Measurements from ENCODE around the gene RAB22A. TPM values are rescaled to one million over a fixed set of nuclear protein-coding genes. Genes with fewer than 3 reads are reported as not detected.
"Not testable (repeated sequence)": the region's sequence is repeated elsewhere in the genome, so short reads cannot be mapped to it uniquely, and the experiment has no call there.

The RAB22A gene
- total RNA-seq, 1 experiment from 2014 or later: 9.9 TPM

- Histone ChIP-seq H3K27ac (ENCODE audit: low read depth, low read length) (no peak overlapping the region), H3K4me1 (ENCODE audit: control insufficient read depth in 1 of 2, insufficient read depth in 2 of 2, low read length in 2 of 2) (no peaks in the 10 kb centered on the region), H3K9me3 (ENCODE audit: control insufficient read depth in 1 of 2, insufficient read depth in 1 of 2, low read depth in 1 of 2, low read length in 2 of 2) (no peaks in the 10 kb centered on the region), H3K4me2 (ENCODE audit: low read length) (no peak overlapping the region), H3K36me3 (ENCODE audit: control insufficient read depth in 1 of 2, insufficient read depth in 2 of 2, low read length in 2 of 2) (no peaks in the 10 kb centered on the region), H4K20me1 (ENCODE audit: insufficient read depth) (no peaks in the 10 kb centered on the region; the same call in 1 of the 2 replicates), H2AFZ (ENCODE audit: low read depth, low read length, poor library complexity, severe bottlenecking) (no peak overlapping the region), H3K9me2 (ENCODE audit: insufficient read depth) (no peaks in the 10 kb centered on the region), H3K9ac (ENCODE audit: low read length) (no peak overlapping the region), H3K4me3 (replicated peaks in 1 of 2; ENCODE audit: low read depth in 1 of 2, low read length in 2 of 2) (no peak overlapping the region), H3K79me2 (ENCODE audit: insufficient read depth, low read length) (no peaks in the 10 kb centered on the region), H3K27me3 (ENCODE audit: insufficient read depth, low read length) (no peaks in the 10 kb centered on the region)
- ChIA-PET RAD21 (ENCODE audit: low non-redundant PET in 1 of 2, low total read pairs in 2 of 2, uncharacterized antibody in 2 of 2, unreplicated experiment in 2 of 2) (no interaction called here), POLR2A (no interaction called here), CTCF (no interaction called here)
- TF ChIP-seq SRF (IDR thresholded peaks at IDR 0.05; ENCODE audit: low read depth): no peak
- no TSS peak for BruUV-seq (replicated peaks)
- ATAC-seq (no peak), DNase-seq (ENCODE audit: low read depth, low spot score) (no peak)
- intact Hi-C loops (cut with micrococcal nuclease): no loop called here
Observed at GRCh38 chr20:58372806-58373205, 63.3 kb downstream of the RAB22A start.

DNA sequence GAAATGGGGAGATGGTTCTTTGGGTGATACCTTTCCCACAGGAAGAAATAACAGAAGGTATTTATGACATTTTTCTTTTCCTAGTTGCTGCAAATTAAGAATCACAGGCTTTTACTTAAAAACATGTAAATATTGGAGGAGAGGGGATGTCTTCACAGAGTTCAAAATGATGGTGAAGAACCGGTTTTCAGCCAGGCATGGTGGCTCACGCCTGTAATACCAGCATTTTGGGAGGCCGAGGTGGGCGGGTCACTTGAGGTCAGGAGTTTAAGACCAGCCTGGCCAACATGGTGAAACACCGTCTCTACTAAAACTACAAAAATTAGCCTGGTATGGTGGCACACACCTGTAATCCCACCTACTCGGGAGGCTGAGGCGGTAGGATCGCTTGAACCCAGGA is 63.8 kb downstream of the RAB22A start:
- H3K9me2 ChIP-seq (ENCODE audit: insufficient read depth); H2AFZ ChIP-seq (ENCODE audit: low read depth, low read length, poor library complexity, severe bottlenecking); BruUV-seq (replicated peaks); H4K20me1 ChIP-seq (ENCODE audit: insufficient read depth); RAD21 ChIA-PET (ENCODE audit: low non-redundant PET in 1 of 2, low total read pairs in 2 of 2, uncharacterized antibody in 2 of 2, unreplicated experiment in 2 of 2); ATAC-seq; H3K79me2 ChIP-seq (ENCODE audit: insufficient read depth, low read length); DNase-seq (ENCODE audit: low read depth, low spot score); H3K9me3 ChIP-seq (ENCODE audit: control insufficient read depth in 1 of 2, insufficient read depth in 1 of 2, low read depth in 1 of 2, low read length in 2 of 2); H3K4me3 ChIP-seq (replicated peaks in 1 of 2; ENCODE audit: low read depth in 1 of 2, low read length in 2 of 2); H3K4me2 ChIP-seq (ENCODE audit: low read length); POLR2A ChIA-PET; intact Hi-C loops (cut with micrococcal nuclease); H3K9ac ChIP-seq (ENCODE audit: low read length); H3K27me3 ChIP-seq (ENCODE audit: insufficient read depth, low read length); H3K27ac ChIP-seq (ENCODE audit: low read depth, low read length); H3K36me3 ChIP-seq (ENCODE audit: control insufficient read depth in 1 of 2, insufficient read depth in 2 of 2, low read length in 2 of 2); CTCF ChIA-PET; H3K4me1 ChIP-seq (ENCODE audit: control insufficient read depth in 1 of 2, insufficient read depth in 2 of 2, low read length in 2 of 2): not testable (repeated sequence)

DNA sequence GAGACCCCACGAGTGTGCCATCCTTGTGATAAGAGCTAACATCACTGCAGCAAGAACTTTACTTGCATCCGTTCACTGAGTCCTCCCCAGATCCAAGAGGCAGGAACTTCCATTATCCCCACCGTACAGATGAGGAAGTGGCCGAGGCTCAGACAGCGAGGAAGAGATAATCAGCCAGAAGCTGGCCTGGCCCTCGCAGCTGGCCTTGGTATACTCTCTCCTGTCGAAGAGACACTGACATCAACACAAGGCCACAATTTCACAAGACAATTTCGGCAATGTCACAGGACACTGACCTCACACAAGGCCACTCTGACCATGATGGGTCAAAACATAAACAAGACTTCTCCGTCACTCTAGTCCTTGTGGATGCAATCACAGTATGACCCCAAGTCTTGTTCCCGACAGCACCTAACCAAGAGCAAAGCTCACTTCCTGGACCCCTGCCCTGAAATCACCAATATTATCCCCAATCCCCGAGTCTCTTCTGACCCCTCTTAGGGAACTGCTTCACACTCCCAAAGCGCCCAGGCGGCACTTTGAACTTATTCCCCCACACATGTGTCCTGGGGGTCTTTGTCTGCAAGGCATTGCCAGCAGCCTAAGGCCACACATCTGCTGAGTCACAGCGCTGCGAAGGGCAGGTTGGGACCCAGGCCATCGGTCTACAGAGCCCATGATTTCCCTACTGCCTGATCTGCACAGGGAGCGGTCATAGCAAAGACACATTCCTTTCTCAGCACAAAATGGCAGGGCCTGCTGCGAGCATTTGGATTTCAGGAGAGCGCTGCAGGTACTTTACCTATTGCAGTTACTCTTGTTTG is 64.7 kb downstream of the RAB22A start:
- H3K79me2 ChIP-seq (ENCODE audit: insufficient read depth, low read length): no peaks in the 10 kb centered on the region
- no peaks in the 10 kb centered on the region for H3K9me3 ChIP-seq (ENCODE audit: control insufficient read depth in 1 of 2, insufficient read depth in 1 of 2, low read depth in 1 of 2, low read length in 2 of 2)
- no peak overlapping the region for H3K4me3 ChIP-seq (replicated peaks in 1 of 2; ENCODE audit: low read depth in 1 of 2, low read length in 2 of 2)
- TF ChIP-seq, protein P1, sequence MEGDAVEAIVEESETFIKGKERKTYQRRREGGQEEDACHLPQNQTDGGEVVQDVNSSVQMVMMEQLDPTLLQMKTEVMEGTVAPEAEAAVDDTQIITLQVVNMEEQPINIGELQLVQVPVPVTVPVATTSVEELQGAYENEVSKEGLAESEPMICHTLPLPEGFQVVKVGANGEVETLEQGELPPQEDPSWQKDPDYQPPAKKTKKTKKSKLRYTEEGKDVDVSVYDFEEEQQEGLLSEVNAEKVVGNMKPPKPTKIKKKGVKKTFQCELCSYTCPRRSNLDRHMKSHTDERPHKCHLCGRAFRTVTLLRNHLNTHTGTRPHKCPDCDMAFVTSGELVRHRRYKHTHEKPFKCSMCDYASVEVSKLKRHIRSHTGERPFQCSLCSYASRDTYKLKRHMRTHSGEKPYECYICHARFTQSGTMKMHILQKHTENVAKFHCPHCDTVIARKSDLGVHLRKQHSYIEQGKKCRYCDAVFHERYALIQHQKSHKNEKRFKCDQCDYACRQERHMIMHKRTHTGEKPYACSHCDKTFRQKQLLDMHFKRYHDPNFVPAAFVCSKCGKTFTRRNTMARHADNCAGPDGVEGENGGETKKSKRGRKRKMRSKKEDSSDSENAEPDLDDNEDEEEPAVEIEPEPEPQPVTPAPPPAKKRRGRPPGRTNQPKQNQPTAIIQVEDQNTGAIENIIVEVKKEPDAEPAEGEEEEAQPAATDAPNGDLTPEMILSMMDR (IDR thresholded peaks at IDR 0.05 in 2 of 3, conservative IDR thresholded peaks at IDR 0.05 in 1 of 3; ENCODE audit: borderline replicate concordance in 1 of 3, insufficient read depth in 1 of 3, low read depth in 2 of 3, low read length in 2 of 3): no peak
- TF ChIP-seq EZH2 (IDR thresholded peaks at IDR 0.05) (no peak), TCF7L2 (IDR thresholded peaks at IDR 0.05; ENCODE audit: borderline replicate concordance, extremely low read depth, insufficient read depth, insufficient read length) (no peak), CEBPB (IDR thresholded peaks at IDR 0.05; ENCODE audit: low read depth) (no peak), ZFX (IDR thresholded peaks at IDR 0.05) (no peak), FOSL1 (IDR thresholded peaks at IDR 0.05; ENCODE audit: low read depth) (no peak), YY1 (IDR thresholded peaks at IDR 0.05; ENCODE audit: extremely low read depth, insufficient replicate concordance, low read depth, low read length) (no peak), EZH2phosphoT487 (IDR thresholded peaks at IDR 0.05; ENCODE audit: borderline replicate concordance) (no peak)
- TF ChIP-seq, protein P2, sequence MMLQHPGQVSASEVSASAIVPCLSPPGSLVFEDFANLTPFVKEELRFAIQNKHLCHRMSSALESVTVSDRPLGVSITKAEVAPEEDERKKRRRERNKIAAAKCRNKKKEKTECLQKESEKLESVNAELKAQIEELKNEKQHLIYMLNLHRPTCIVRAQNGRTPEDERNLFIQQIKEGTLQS (IDR thresholded peaks at IDR 0.05): no peak
- TF ChIP-seq, protein P3, sequence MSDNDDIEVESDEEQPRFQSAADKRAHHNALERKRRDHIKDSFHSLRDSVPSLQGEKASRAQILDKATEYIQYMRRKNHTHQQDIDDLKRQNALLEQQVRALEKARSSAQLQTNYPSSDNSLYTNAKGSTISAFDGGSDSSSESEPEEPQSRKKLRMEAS (IDR thresholded peaks at IDR 0.05): no peak
- DNase-seq (ENCODE audit: low read depth, low spot score) (no peak), ATAC-seq (no peak)
- no peaks in the 10 kb centered on the region for H3K27me3 ChIP-seq (ENCODE audit: insufficient read depth, low read length)
- H3K4me2 ChIP-seq (ENCODE audit: low read length): no peak overlapping the region
- H3K27ac ChIP-seq (ENCODE audit: low read depth, low read length): no peak overlapping the region
- no peaks in the 10 kb centered on the region for H3K36me3 ChIP-seq (ENCODE audit: control insufficient read depth in 1 of 2, insufficient read depth in 2 of 2, low read length in 2 of 2)
- H3K9me2 ChIP-seq (ENCODE audit: insufficient read depth): no peaks in the 10 kb centered on the region
- H3K4me1 ChIP-seq (ENCODE audit: control insufficient read depth in 1 of 2, insufficient read depth in 2 of 2, low read length in 2 of 2): no peaks in the 10 kb centered on the region
- no peak overlapping the region for H3K9ac ChIP-seq (ENCODE audit: low read length)
- CTCF ChIA-PET: no interaction called here
- H2AFZ ChIP-seq (ENCODE audit: low read depth, low read length, poor library complexity, severe bottlenecking): no peak overlapping the region
- no TSS peak for BruUV-seq (replicated peaks)
- H4K20me1 ChIP-seq (ENCODE audit: insufficient read depth): no peaks in the 10 kb centered on the region; the same call in 1 of the 2 replicates
- POLR2A ChIA-PET: no interaction called here
- RAD21 ChIA-PET (ENCODE audit: low non-redundant PET in 1 of 2, low total read pairs in 2 of 2, uncharacterized antibody in 2 of 2, unreplicated experiment in 2 of 2): no interaction called here
- intact Hi-C loops (cut with micrococcal nuclease): no loop called here

Measured in HCT116 (cell line).